ENCODE results near the gene DLGAP4.

DNA sequence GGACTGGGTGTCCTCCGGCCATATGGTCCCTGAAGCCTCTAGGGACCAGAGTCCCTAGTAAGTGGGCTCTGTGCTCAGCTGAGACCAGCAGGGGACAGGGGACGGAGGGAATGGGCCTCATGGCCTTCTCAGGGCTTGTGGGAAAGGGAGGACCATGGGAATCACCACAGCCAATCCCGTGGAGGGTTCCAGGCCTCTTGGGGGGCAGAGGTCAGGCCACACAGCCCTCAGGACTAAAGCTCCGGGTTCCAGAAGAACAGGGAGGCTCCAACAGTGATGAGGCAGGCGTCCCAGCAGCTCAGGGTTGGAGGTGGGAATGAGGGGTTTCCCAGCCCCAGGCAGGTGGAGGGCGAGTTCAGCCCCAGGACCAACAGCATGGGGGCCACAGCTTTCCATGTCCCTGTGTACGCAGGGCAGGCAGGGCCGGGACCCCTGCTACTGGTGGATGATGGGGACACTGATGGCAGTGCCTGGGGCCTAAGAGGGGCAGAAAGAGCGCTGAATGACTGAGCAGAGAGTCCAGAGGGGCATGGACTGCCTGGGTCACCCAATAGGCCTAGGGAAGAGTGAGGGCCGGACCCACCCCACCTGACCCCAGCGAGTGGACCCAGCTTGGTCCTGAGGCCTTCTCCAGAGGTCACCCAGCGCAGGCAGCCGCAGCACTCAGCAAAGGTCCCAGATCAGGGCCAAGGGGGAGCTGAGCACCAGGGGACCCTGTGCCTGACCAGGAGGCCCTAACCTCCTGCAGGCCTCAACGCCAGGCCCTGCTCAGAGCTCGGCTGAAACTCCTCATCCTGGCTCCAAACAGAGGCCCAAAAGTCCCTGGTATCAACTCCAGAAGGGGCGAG is 244.0 kb downstream of the DLGAP4 start:
- TF ChIP-seq CTCF (IDR thresholded peaks at IDR 0.05) (no peak), POLR2A (IDR thresholded peaks at IDR 0.05) (no peak)
